ENCODE results near the gene NAA10.

The NAA10 gene

GRCh38 chrX:153884136-153884535 is 50.7 kb downstream of the NAA10 start:
- no peaks in the 10 kb centered on the region for H3K36me3 ChIP-seq (ENCODE audit: control insufficient read depth, insufficient read depth, low read length)
- no peak overlapping the region for H3K4me3 ChIP-seq (replicated peaks; ENCODE audit: low read depth, low read length)
- DNase-seq (ENCODE audit: extremely low read depth, insufficient read length), result no peak
- TF ChIP-seq CTCF (IDR thresholded peaks at IDR 0.05; ENCODE audit: insufficient read depth, low read length, poor library complexity, severe bottlenecking), result no peak
- peaks cover 4% of the 10 kb centered on the region; the same call in 1 of the 2 replicates for H3K27me3 ChIP-seq (replicated peaks; ENCODE audit: control insufficient read depth, insufficient read depth, low read length)

GRCh38 chrX:153883163-153883843 is 51.5 kb downstream of the NAA10 start:
- Histone ChIP-seq H3K4me3 (replicated peaks; ENCODE audit: low read depth, low read length) (no peak overlapping the region), H3K36me3 (ENCODE audit: control insufficient read depth, insufficient read depth, low read length) (no peaks in the 10 kb centered on the region), H3K27me3 (replicated peaks; ENCODE audit: control insufficient read depth, insufficient read depth, low read length) (peaks cover 4% of the 10 kb centered on the region; the same call in 1 of the 2 replicates)
- no peak for DNase-seq (ENCODE audit: extremely low read depth, insufficient read length)
- no peak for TF ChIP-seq CTCF (IDR thresholded peaks at IDR 0.05; ENCODE audit: insufficient read depth, low read length, poor library complexity, severe bottlenecking)

- Histone ChIP-seq H3K27me3 (replicated peaks; ENCODE audit: control insufficient read depth, insufficient read depth, low read length) (peaks cover 4% of the 10 kb centered on the region; the same call in 1 of the 2 replicates), H3K36me3 (ENCODE audit: control insufficient read depth, insufficient read depth, low read length) (no peaks in the 10 kb centered on the region), H3K4me3 (replicated peaks; ENCODE audit: low read depth, low read length) (no peak overlapping the region)
- no peak for TF ChIP-seq CTCF (IDR thresholded peaks at IDR 0.05; ENCODE audit: insufficient read depth, low read length, poor library complexity, severe bottlenecking)
- no peak for DNase-seq (ENCODE audit: extremely low read depth, insufficient read length)
These were observed 52.3 kb downstream of the NAA10 start for GRCh38 chrX:153882557-153882956.

- H3K27me3 ChIP-seq (replicated peaks; ENCODE audit: control insufficient read depth, insufficient read depth, low read length), result peaks cover 4% of the 10 kb centered on the region; the same call in 1 of the 2 replicates
- no peak for DNase-seq (ENCODE audit: extremely low read depth, insufficient read length)
These were observed 52.7 kb downstream of the NAA10 start for GRCh38 chrX:153882086-153882498.

GRCh38 chrX:153881281-153881680 is 53.6 kb downstream of the NAA10 start:
- Histone ChIP-seq H3K27me3 (replicated peaks; ENCODE audit: control insufficient read depth, insufficient read depth, low read length) (peaks cover 4% of the 10 kb centered on the region; the same call in 1 of the 2 replicates), H3K36me3 (ENCODE audit: control insufficient read depth, insufficient read depth, low read length) (no peaks in the 10 kb centered on the region), H3K4me3 (replicated peaks; ENCODE audit: low read depth, low read length) (no peak overlapping the region)
- no peak for DNase-seq (ENCODE audit: extremely low read depth, insufficient read length)
- TF ChIP-seq CTCF (IDR thresholded peaks at IDR 0.05; ENCODE audit: insufficient read depth, low read length, poor library complexity, severe bottlenecking), result no peak

More at GRCh38 chrX:153882086-153882498, 52.7 kb downstream of the NAA10 start:
- Histone ChIP-seq H3K36me3 (ENCODE audit: control insufficient read depth, insufficient read depth, low read length) (no peaks in the 10 kb centered on the region), H3K4me3 (replicated peaks; ENCODE audit: low read depth, low read length) (no peak overlapping the region)
- TF ChIP-seq CTCF (IDR thresholded peaks at IDR 0.05; ENCODE audit: insufficient read depth, low read length, poor library complexity, severe bottlenecking), result no peak

Data from GM06990 (cell line).